Dermis blood vessel endothelial cell (primary cell): ENCODE data around the gene PPRC1. TPM values are rescaled to one million over a fixed set of nuclear protein-coding genes. Genes with fewer than 3 reads are reported as not detected.

Experiments
- DNase-seq: peaks from one replicate; pipeline ENCODE4 v3.0.0; 2010
- total RNA-seq: library from RNA; depleted of rRNA; stranded (reverse); fragments of >200 nt; gene quantifications from 2 replicates; pipeline ENCODE4 v1.2.3, GENCODE V29; 2014

PPRC1 gene
- total RNA-seq, 1 donor from 2014 or later: 15.3 TPM

DNA sequence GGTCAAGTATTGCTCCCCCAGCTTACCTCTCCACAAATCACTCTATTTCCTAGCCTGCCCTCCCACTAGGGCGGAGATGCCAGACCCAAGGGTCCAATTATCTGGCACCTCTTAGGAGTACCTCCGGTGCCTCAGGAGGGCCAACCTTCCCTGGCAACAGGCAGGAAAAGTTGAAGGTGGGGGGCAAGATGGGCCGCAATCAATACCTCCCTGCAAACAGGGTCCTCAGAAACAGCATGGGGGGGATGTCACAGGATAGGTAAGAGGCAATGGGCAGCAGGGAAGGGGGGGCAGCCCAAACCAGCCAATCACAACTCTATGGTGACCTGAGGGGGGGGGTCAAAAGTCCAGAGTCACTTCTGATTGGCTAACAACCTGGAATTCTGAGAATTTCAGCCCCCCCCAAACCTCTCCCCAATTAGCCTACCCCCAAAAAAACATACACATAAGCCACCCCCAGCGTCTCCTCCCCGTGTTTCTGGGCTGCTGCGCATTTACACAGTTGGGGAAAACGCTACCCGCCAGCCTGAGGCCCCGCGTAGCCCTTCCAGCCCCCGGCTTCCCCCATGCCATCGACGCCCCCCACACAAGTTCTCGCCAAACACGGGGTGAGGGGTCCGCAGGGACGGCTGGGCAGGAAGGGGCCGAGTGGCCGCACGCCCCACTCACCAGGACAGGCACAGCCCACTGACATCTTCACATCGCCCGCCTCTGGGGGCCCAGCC is 13.3 kb upstream of the PPRC1 start:
- DNase-seq: peak; percentile 75

DNA sequence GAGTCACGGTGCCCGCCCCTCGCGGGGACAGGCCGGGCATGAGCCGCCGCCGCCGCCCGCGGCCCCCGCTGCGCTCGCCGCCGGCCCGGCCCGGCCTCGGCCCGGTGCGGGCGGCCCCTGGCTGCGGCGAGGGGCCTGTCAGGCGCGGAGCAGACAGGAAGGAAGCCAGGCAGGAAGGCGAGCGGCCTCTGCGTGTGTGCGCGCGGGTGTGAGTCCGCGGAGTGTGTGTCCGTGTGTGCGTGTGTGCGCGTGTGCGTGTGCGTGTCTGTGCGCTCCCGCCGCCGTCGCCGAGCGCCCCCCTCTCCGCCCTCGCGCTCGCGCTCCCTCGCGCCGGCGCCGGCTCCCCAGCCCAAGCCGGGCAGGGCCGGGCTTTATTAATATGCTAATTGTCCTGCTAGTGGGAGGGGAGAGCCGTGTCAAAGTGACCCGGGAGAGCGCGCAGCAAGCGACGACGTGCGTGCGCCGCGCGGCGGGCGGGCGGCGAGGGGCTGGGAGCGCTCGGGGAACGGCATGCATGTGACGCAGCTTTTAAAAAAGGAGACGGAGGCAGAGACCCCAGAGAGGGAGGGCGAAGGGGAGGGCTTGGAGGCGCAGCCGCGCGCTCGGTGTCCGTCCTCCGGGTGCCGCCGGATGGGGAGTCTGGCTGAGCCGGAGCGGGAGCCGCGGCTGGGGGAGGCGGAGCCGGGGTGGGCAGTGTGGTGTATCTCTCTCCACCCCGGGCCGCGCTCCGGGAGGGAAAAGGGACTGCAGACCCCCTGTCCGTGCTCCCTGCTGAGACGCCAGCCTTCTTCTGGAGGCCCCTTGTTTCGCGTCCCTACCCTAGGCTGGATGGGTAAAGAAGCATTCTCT is 12.5 kb upstream of the PPRC1 start, which contains the start of gene LDB1:
TSS of gene LDB1 (minus strand) at position 227 of the 849 bp plus-strand sequence. CDS start 258 bp downstream, outside the sequence.
- DNase-seq: peak; percentile 78

DNA sequence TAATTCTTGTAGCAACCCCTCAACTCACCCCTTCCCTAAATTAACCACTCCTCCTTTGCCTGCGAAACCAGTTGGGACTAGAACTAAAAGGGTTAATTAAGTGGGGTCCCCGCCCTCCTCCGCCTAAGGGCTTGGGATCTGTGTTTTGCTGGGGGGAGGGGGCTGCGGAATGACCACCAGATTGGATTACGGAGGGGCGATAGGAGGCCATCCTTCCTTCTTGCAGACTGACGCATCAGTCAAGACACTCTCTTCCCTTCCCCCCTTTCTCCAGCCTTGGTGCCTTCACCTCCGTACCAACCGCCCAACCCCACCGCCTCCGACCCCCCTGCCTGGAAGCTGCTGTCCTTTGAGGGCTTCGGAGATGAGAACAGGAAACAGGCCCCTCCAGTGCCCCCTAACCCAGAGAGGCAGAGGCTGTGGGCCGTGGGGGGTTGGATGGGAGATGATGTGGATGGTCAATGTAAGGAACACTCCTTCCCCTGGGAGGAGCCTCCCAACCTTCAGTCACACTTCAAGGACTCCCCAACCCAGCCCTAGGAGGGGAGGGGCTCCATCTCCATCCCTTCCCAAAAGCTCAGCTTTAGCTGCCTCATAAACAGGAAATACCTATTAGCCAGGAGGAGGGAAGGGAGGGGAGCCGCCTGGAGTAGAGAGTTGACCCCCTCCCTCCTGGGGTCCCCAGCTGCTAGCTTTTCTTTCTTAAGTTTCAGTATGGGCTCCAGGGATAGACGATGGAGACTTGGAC is 11.7 kb upstream of the PPRC1 start:
- no peak for DNase-seq

DNA sequence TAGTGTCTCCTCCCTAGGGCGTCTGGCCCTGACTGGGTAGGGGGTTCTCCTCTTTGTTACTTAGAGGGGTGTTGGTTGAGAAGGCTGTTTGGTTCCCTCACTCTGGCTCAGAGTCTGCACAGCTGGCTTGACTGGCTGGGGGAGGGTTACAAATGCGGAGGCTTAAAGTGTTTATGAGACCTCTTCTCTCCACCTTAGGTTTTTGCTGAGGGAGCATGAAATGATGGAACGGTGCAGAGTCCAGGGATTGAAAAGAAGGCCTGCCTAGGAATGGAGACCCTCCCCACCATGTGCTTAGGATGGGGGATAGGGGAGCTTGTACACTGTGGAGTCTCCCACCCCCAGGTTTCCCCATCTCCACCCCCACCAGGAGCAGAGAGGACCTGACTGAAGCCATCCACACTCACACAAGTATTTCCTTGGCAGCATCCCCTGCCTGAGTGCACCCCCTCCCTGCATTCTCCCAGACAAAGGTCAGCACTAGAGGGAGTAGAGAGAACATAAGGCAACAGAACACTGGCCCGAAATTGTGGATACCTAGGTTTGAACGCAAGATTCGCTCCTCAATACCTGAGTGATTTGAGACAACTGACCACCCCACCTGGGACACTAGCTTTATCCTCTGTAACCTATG is 11.0 kb upstream of the PPRC1 start:
- DNase-seq: no peak

DNA sequence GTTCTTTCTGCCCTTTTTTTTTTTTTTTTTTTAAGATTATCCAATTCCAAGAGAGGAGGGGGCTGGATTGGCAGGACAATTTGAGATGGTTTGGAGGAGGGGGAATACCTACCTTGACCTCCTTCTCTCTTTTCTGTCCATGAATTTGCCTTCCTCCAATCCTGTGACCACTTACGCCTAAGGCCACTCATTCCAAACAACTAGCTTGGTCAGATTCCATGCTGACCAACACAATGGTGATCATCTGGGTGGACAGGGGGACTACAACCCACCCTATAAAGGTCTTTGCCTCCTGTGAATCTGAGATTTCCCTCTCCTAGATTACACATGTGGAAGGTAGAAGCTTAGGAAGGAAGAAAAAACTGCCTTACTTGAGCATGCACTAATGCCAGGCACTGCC is 10.4 kb upstream of the PPRC1 start:
- DNase-seq: no peak

DNA sequence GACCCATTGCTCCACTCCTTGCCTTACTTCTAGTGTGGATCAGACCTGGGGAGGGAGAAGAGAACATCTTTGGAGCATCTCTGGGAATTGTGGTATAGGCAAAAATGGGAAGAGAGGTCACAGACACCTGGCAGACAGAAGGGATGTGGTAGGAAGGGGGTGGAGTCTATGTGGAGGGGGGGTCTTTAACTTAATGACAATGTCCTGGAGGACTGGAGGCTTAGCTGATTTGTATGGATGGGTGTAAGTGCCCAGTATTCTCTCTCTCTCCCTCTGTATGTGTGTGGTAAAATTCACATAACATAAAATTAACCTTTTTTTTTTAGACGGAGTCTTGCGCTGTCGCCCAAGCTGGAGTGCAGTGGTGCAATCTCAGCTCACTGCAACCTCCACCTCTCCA is 9.6 kb upstream of the PPRC1 start:
- no peak for DNase-seq

DNA sequence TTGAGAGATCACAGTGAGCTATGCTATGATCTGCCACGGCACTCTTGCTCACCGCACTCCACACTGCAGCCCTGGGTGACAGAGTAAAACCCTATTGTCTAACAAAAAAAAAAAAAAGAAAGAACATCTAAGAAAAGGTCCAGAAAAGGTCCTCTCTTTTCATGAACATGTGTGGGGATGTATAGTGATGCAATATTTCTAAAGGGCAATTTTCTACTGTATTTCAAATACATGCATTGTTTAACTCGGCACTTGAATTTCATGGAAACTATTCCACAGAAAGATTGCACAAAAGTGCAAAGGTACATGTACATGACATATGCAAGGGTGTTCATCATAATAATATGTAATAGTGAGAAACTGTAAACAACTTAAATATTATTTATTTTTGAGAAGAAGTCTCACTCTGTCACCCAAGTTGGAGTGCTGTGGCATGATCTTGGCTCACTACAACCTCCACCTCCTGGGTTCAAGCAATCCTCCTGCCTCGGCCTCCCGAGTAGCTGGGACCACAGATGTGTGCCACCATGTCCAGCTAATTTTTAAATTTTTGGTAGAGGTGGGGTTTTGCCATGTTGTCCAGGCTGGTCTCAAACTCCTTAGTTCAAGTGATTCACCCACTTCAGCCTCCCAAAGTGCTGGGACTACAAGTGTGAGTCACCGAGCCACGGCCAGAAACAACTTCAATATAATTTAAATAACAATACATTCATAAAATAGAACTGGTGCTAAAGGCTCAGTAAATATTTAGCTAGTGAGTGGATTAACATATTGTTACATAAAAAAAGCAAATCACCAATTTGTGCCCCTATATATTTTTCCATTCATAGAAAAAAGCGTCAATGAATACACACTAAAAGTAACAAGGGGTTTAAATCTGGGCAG is 1.3 kb upstream of the PPRC1 start:
- DNase-seq: no peak

DNA sequence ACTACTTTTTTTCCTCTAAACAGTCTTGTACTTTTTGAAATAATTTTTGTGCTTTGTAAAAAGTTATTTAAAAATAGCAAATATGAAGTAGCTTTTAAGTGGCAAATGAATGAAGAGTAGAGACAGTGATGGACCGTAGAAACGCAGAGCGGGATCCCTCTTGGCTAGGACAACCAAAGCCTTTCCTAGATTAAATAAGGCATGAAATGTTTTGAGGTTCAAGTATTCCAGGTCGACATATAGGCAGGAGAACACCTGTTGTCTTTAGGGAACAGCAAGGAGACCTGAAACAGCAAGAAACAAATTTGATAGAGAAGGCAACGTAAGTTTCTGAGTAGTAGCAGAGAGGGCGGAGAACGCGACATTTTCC is 662 bp upstream of the PPRC1 start:
- no peak for DNase-seq

DNA sequence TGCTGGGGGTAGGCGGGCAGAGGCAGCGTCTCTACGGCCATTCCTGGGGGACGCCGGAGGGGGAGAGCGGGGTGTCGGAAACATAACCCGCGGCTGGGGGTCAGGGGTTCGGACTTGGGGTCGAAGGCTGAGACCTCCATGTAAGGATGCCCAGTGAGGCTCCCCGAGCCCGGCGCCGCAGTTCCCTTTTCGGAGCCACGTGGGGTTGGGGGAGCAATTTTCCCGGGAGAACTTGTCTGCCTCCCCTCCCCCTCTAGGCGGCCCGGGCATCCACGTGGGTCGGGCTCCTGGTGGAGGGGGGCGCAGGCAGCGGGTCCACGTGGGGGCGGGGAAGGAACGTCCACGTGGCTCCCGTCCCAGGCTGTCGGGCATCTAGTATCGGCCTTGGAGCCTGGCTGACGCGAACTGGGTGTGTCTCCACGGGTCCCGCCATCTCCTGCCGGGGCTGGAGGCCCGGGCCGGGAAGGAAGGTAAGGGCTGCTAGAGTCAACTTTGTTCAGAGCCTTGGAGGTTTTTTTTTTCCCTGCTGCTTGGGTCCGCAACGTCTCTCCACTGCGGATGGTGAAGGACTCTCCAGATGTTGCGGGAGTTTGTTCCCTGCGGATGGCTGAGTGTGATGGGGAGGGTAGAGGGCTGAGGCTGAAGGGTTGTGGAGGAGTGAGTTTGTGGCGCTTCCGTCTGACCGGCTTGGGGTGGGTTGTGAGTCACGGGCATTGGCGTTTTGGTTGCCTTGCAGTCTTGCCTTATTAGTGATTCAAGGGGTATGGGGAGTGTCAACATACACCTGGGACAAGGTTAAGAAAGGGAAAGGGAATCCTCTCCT is 744 bp downstream of the PPRC1 start:
- DNase-seq: peak; percentile 78

DNA sequence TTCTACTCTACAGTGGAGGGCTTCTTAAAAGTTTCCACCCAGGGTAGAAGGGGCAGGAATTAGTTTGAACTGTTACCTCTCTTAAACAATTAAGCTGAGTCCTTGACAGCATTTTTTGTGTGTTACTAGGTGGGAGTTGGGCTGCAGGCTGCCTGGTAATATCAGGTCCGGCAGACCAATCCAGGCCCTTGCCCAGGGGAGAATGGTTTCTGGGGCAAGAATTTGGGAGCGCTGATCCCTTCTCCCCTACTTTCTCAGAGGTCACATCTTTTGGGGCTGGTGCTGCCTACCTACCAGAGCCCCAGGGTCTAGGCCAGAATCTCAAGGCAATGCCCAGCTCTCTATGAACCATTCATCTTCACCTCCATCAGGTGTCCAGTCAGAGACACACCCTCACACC is 1.6 kb downstream of the PPRC1 start:
- DNase-seq: no peak

DNA sequence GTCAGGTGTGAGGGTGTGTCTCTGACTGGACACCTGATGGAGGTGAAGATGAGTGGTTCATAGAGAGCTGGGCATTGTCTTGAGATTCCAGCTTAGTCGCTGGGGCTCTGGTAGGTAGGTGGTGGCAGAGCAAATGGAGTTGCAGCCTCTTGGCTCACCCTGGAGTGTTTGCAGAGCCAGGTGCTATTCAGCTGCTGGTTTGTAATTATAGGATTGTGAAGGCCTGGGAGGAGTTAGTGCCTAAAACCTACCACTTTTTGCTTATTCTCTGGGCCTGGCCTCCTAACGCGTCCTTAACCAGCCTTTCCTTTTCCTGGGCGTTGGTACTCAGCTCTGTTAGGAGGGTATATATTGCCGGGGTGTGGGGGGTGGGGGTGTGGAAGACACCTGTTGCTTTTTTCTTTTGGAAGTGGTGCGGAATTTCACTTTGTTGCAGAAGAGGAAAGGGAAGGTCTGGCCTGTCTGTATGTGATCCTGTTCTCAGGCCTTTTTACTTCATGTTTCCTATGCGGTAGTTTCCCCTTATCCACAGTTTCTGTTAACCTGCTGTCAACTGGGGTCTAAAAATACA is 3.2 kb downstream of the PPRC1 start:
- no peak for DNase-seq

DNA sequence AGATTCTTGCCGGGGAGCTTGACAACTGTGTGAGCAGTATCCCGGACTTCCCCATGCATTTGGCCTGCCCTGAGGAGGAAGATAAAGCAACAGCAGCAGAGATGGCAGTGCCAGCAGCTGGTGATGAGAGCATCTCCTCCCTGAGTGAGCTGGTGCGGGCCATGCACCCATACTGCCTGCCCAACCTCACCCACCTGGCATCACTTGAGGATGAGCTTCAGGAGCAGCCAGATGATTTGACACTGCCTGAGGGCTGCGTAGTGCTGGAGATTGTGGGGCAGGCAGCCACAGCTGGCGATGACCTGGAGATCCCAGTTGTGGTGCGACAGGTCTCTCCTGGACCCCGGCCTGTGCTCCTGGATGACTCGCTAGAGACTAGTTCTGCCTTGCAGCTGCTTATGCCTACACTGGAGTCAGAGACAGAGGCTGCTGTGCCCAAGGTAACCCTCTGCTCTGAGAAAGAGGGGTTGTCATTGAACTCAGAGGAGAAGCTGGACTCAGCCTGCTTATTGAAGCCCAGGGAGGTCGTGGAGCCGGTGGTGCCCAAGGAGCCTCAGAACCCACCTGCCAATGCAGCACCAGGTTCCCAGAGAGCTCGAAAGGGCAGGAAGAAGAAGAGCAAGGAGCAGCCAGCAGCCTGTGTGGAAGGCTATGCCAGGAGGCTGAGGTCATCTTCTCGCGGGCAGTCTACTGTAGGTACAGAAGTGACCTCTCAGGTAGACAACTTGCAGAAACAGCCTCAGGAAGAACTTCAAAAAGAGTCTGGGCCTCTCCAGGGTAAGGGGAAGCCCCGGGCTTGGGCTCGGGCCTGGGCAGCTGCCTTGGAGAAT is 6.7 kb downstream of the PPRC1 start:
- DNase-seq: no peak

DNA sequence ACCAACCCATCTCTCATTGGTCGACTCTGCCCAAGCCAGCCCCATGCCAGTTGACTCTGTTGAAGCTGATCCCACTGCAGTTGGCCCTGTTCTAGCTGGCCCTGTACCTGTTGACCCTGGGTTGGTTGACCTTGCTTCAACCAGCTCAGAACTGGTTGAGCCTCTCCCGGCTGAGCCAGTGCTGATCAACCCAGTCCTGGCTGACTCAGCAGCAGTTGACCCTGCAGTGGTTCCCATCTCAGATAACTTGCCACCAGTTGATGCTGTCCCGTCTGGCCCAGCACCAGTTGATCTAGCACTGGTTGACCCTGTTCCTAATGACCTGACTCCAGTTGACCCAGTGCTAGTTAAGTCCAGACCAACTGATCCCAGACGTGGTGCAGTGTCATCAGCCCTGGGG is 7.4 kb downstream of the PPRC1 start:
- no peak for DNase-seq

DNA sequence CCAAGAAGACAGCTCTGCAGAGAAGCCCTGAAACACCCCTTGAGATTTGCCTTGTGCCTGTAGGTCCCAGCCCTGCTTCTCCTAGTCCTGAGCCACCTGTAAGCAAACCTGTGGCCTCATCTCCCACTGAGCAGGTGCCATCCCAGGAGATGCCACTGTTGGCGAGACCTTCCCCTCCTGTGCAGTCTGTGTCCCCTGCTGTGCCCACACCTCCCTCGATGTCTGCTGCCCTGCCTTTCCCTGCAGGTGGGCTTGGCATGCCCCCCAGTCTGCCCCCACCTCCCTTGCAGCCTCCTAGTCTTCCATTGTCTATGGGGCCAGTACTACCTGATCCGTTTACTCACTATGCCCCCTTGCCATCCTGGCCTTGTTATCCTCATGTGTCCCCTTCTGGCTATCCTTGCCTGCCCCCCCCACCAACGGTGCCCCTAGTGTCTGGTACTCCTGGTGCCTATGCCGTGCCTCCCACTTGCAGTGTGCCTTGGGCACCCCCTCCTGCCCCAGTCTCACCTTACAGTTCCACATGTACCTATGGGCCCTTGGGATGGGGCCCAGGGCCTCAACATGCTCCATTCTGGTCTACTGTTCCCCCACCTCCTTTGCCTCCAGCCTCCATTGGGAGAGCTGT is 8.2 kb downstream of the PPRC1 start:
- DNase-seq: no peak

DNA sequence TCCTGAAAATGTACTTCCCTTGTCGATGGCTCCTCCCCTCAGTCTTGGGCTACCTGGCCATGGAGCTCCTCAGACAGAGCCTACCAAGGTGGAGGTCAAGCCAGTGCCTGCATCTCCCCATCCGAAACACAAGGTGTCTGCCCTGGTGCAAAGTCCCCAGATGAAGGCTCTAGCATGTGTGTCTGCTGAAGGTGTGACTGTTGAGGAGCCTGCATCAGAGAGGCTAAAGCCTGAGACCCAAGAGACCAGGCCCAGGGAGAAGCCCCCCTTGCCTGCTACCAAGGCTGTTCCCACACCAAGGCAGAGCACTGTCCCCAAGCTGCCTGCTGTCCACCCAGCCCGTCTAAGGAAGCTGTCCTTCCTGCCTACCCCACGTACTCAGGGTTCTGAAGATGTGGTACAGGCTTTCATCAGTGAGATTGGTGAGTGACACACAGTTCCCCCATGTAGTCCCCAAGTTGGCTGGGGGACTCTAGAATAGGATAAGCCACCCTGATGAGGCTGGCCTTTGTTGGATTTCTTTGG is 8.8 kb downstream of the PPRC1 start:
- DNase-seq: no peak

DNA sequence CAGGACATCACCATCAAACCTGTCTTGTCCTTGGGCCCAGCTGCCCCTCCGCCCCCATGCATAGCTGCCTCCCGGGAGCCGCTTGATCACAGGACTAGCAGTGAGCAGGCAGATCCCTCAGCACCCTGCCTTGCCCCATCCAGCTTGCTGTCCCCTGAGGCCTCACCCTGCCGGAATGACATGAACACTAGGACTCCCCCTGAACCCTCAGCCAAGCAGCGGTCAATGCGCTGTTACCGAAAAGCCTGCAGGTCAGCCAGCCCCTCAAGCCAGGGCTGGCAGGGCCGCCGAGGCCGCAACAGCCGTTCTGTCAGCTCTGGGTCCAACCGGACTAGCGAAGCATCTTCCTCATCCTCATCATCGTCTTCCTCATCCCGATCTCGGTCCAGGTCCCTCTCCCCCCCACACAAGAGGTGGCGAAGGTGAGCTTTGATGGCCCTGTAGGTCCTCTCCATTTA is 14.2 kb downstream of the PPRC1 start:
- DNase-seq: no peak

DNA sequence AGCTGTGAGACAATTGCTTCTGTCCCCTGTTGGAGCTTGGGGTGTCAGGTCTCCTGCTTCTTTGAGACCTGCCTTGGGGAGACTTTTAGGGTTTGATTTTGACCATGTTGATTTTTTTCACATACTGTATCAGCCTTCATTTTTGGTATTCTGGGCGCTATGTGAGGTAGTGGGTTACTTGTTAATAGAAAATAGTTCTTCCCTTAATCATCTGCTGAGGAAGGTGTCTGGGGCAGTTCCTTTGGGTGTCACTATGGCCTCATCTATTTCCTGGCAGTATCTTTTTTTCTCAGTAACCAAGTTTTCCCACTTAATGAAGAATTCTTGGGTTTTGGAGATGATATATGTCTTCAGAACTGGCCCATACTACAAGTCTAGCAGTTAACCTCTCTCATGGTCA is 14.7 kb downstream of the PPRC1 start:
- DNase-seq: no peak

DNA sequence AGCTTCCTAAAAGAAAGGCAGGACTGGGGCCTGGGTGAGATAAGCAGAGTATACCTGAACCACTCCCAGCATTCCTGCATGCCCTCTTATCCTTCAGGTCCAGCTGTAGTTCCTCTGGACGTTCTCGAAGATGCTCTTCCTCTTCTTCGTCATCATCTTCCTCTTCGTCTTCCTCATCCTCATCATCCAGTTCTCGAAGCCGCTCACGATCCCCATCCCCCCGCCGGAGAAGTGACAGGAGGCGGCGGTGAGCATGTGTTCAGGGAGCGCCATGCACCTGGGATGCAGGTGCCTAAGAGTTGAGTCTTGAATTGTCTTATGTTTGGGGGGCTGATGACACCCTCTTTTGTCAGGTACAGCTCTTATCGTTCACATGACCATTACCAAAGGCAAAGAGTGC is 15.4 kb downstream of the PPRC1 start:
- DNase-seq: no peak
